ENCODE results near the gene CCL17. TPM values are rescaled to one million over a fixed set of nuclear protein-coding genes. Genes with fewer than 3 reads are reported as not detected.
A peak's percentile ranks its signal among the peaks of the same experiment; 100 is the strongest.

Gene CCL17
- total RNA-seq (32.6 TPM), polyA plus RNA-seq (38.6 TPM)
- long read RNA-seq, donor 1: 0 reads
- long read RNA-seq, donor 2: 0 reads
- long read RNA-seq, donor 3, transcript CCL17-202 (3 exons, 550 nt): major isoform, 18 of 18 reads
- long read RNA-seq, donor 3, partial matches to known transcripts: 0 of 18 reads
- long read RNA-seq, donor 3, other reads (novel, unspliced or antisense): 0 of 18 reads
- long read RNA-seq, donor 4, transcript CCL17-202 (3 exons, 550 nt): major isoform, 6 of 6 reads
- long read RNA-seq, donor 4, partial matches to known transcripts: 0 of 6 reads
- long read RNA-seq, donor 4, other reads (novel, unspliced or antisense): 0 of 6 reads
- long read RNA-seq, donor 5, transcript CCL17-202 (3 exons, 550 nt): major isoform, 33 of 33 reads
- long read RNA-seq, donor 5, partial matches to known transcripts: 0 of 33 reads
- long read RNA-seq, donor 5, other reads (novel, unspliced or antisense): 0 of 33 reads
- long read RNA-seq, donor 6, partial matches to known transcripts: 0 of 2 reads
- long read RNA-seq, donor 6, other reads (novel, unspliced or antisense): 0 of 2 reads
- long read RNA-seq, donor 7, transcript CCL17-202 (3 exons, 550 nt): major isoform, 13 of 13 reads
- long read RNA-seq, donor 7, partial matches to known transcripts: 0 of 13 reads
- long read RNA-seq, donor 7, other reads (novel, unspliced or antisense): 0 of 13 reads
- long read RNA-seq, donor 8, partial matches to known transcripts: 0 of 3 reads
- long read RNA-seq, donor 8, other reads (novel, unspliced or antisense): 0 of 3 reads
- long read RNA-seq, donor 9, transcript CCL17-202 (3 exons, 550 nt): major isoform, 5 of 5 reads
- long read RNA-seq, donor 9, partial matches to known transcripts: 0 of 5 reads
- long read RNA-seq, donor 9, other reads (novel, unspliced or antisense): 0 of 5 reads
- long read RNA-seq, donor 10, transcript CCL17-202 (3 exons, 550 nt): major isoform, 13 of 13 reads
- long read RNA-seq, donor 10, partial matches to known transcripts: 0 of 13 reads
- long read RNA-seq, donor 10, other reads (novel, unspliced or antisense): 0 of 13 reads

GRCh38 chr16:57403965-57404817 is at the start of gene CCL17:
Gene CCL17, plus strand, starts transcription at chr16:57404767. Its CDS starts 9,166 bp downstream, at chr16:57413933.
- H3K36me3 ChIP-seq (ENCODE audit: control insufficient read depth in 2 of 2, insufficient read depth in 2 of 2, low read length in 1 of 2): no peaks in the 10 kb centered on the region
- WGBS: 87% methylated on average over 17 of the region's 17 CpGs
- H3K4me3 ChIP-seq (ENCODE audit: low read length in 2 of 2): no peak within 1 kb of the TSS
- H3K9me3 ChIP-seq (ENCODE audit: control insufficient read depth in 2 of 2, insufficient read depth in 1 of 2, low read length in 1 of 2): no peaks in the 10 kb centered on the region
- DNase-seq (ENCODE audit: low read depth in 6 of 9, low spot score in 9 of 9): no peak
- H3K27me3 ChIP-seq (ENCODE audit: control insufficient read depth in 2 of 2, insufficient read depth in 1 of 2, low read length in 1 of 2): peaks cover 0 to 19% of the 10 kb centered on the region in 2 donors
- H3K27ac ChIP-seq (ENCODE audit: low read depth in 1 of 2, low read length in 1 of 2): no peak within 1 kb of the TSS
- H3K4me1 ChIP-seq (ENCODE audit: control insufficient read depth in 2 of 2, insufficient read depth in 2 of 2, low read length in 2 of 2): no peaks in the 10 kb centered on the region

- no peaks in the 10 kb centered on the region for H3K36me3 ChIP-seq (ENCODE audit: control insufficient read depth in 2 of 2, insufficient read depth in 2 of 2, low read length in 1 of 2)
- H3K27ac ChIP-seq (ENCODE audit: low read depth in 1 of 2, low read length in 1 of 2): no peak overlapping the region
- no peak overlapping the region for H3K4me3 ChIP-seq (ENCODE audit: low read length in 2 of 2)
- WGBS: 94% methylated on average over 5 of the region's 5 CpGs
- DNase-seq (ENCODE audit: low read depth in 6 of 9, low spot score in 9 of 9): no peak
- H3K4me1 ChIP-seq (ENCODE audit: control insufficient read depth in 2 of 2, insufficient read depth in 2 of 2, low read length in 2 of 2): peaks cover 0 to 21% of the 10 kb centered on the region in 2 donors
- H3K9me3 ChIP-seq (ENCODE audit: control insufficient read depth in 2 of 2, insufficient read depth in 1 of 2, low read length in 1 of 2): no peaks in the 10 kb centered on the region
- H3K27me3 ChIP-seq (ENCODE audit: control insufficient read depth in 2 of 2, insufficient read depth in 1 of 2, low read length in 1 of 2): no peaks in the 10 kb centered on the region
Observed at GRCh38 chr16:57355898-57356414, 48.6 kb upstream of the CCL17 start.

DNA sequence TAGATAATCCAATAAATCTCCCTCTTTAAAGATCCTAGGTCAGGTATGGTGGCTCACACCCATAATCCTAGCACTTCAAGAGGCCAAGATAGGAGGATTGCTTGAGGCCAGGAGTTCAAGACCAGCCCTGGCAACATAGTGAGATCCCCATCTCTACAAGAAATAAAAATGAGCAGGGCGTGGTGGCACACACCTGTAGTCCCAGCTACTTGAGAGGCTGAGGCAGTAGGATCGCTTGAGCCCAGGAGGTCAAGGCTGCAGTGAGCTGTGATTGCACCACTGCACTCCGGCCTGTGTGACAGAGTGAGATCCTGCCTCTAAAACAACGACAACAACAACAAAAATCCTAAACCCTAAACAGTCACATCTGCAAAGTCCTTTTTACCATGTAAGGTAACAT is 48.0 kb upstream of the CCL17 start:
- no peak for DNase-seq (ENCODE audit: low read depth in 6 of 9, low spot score in 9 of 9)
- no peaks in the 10 kb centered on the region for H3K36me3 ChIP-seq (ENCODE audit: control insufficient read depth in 2 of 2, insufficient read depth in 2 of 2, low read length in 1 of 2)
- no peaks in the 10 kb centered on the region for H3K9me3 ChIP-seq (ENCODE audit: control insufficient read depth in 2 of 2, insufficient read depth in 1 of 2, low read length in 1 of 2)
- H3K27me3 ChIP-seq (ENCODE audit: control insufficient read depth in 2 of 2, insufficient read depth in 1 of 2, low read length in 1 of 2): no peaks in the 10 kb centered on the region
- peaks cover 2 to 27% of the 10 kb centered on the region in 2 donors for H3K4me1 ChIP-seq (ENCODE audit: control insufficient read depth in 2 of 2, insufficient read depth in 2 of 2, low read length in 2 of 2)
- no peak overlapping the region for H3K27ac ChIP-seq (ENCODE audit: low read depth in 1 of 2, low read length in 1 of 2)
- no peak overlapping the region for H3K4me3 ChIP-seq (ENCODE audit: low read length in 2 of 2)
- 97% methylated on average over 4 of the region's 4 CpGs for whole genome bisulfite sequencing

DNA sequence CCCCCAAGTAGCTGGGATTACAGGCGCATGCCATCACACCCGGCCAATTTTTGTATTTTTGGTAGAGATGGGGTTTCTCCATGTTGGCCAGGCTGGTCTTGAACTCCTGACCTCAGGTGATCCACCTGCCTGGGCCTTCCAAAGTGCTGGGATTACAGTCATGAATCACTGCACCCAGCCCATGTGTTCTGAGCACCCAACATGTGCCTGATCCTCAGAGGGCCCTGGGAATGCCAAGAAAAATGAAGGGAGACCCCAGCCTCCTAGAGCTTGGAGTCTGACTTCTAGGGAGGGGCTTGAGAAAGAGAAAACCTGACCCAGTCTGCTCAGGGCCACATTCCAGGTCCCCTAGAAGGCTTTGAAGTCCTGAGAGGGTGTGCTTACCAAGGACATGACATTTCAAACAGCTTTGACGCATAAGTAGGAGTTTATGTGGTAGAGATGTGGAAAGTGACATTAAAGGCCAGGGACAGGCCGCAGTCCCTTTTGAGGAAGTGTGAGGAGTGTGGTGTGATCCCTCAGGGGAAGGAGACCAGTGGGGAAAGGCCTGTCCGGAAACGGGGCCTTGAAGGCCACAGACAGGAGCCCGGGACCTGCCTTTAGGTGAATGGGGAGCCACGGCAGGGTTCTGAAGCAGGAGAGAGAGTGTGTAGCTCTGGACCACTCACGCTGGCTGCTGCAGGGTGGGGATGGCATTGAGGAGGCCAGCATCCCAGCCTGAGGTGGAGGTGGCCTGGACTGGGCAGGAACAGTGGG is 47.1 kb upstream of the CCL17 start:
- Histone ChIP-seq H3K27me3 (ENCODE audit: control insufficient read depth in 2 of 2, insufficient read depth in 1 of 2, low read length in 1 of 2) (no peaks in the 10 kb centered on the region), H3K27ac (ENCODE audit: low read depth in 1 of 2, low read length in 1 of 2) (no peak overlapping the region), H3K36me3 (ENCODE audit: control insufficient read depth in 2 of 2, insufficient read depth in 2 of 2, low read length in 1 of 2) (no peaks in the 10 kb centered on the region), H3K4me3 (ENCODE audit: low read length in 2 of 2) (no peak overlapping the region), H3K4me1 (ENCODE audit: control insufficient read depth in 2 of 2, insufficient read depth in 2 of 2, low read length in 2 of 2) (peaks cover 7 to 37% of the 10 kb centered on the region in 2 donors), H3K9me3 (ENCODE audit: control insufficient read depth in 2 of 2, insufficient read depth in 1 of 2, low read length in 1 of 2) (no peaks in the 10 kb centered on the region)
- no peak for DNase-seq (ENCODE audit: low read depth in 6 of 9, low spot score in 9 of 9)
- WGBS: 91% methylated on average over 9 of the region's 9 CpGs

DNA sequence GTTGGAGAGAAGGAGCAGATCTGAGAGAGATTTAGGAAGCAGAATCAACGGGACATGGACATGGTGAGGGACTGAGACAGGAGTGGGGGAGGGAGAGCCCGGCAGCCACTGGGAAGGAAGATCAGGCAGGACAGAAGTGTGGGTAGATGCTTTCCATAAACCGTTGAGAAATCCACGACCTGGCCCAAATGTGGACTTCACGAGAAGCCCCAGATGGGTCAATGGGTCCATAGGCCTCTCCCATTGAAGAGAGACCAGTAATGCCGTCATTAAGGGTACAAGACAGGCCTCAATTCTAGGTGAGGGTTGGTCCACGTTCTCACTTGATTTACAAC is 46.5 kb upstream of the CCL17 start:
- WGBS: 96% methylated on average over 7 of the region's 7 CpGs
- Histone ChIP-seq H3K4me1 (ENCODE audit: control insufficient read depth in 2 of 2, insufficient read depth in 2 of 2, low read length in 2 of 2) (peaks cover 7 to 41% of the 10 kb centered on the region in 2 donors), H3K9me3 (ENCODE audit: control insufficient read depth in 2 of 2, insufficient read depth in 1 of 2, low read length in 1 of 2) (peaks cover 0 to 2% of the 10 kb centered on the region in 2 donors), H3K27me3 (ENCODE audit: control insufficient read depth in 2 of 2, insufficient read depth in 1 of 2, low read length in 1 of 2) (no peaks in the 10 kb centered on the region), H3K27ac (ENCODE audit: low read depth in 1 of 2, low read length in 1 of 2) (no peak overlapping the region), H3K4me3 (ENCODE audit: low read length in 2 of 2) (no peak overlapping the region), H3K36me3 (ENCODE audit: control insufficient read depth in 2 of 2, insufficient read depth in 2 of 2, low read length in 1 of 2) (no peaks in the 10 kb centered on the region)
- DNase-seq (ENCODE audit: low read depth in 6 of 9, low spot score in 9 of 9): no peak

DNA sequence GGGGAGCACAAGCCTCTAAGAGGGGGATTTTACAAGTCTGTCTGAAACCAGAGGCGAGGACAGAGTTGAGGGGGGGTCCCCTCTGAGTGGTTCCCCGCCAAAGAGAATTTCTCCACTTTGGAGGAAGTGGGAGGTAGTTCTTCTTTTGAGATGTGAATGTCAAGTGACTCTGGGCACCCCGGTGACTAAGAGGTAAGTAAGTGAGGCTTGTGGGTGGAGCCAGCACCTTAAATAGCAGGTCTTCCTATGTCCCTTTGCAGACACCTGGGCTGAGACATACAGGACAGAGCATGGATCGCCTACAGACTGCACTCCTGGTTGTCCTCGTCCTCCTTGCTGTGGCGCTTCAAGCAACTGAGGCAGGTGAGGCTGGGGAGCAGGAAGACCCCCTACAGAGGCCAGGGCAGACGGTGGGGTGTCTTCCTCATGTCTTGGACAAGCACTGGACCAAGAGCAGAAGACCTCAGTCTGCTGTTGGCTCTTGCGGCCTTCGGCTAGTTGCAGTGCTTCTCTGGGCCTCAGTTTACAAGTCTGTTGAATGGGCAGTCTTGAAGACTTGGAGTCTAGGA is 46.0 kb upstream of the CCL17 start, which contains the start of gene CCL22:
CCL22 (plus strand) TSS at position 257 of the 569 bp plus-strand sequence; CDS start at position 291, 34 bp downstream.
- H3K4me3 ChIP-seq (ENCODE audit: low read length in 2 of 2): no peak within 1 kb of the TSS
- 87% methylated on average over 9 of the region's 9 CpGs for WGBS
- no peaks in the 10 kb centered on the region for H3K36me3 ChIP-seq (ENCODE audit: control insufficient read depth in 2 of 2, insufficient read depth in 2 of 2, low read length in 1 of 2)
- DNase-seq (ENCODE audit: low read depth in 6 of 9, low spot score in 9 of 9): peak in 1 of 9 donors; percentile 28
- H3K27me3 ChIP-seq (ENCODE audit: control insufficient read depth in 2 of 2, insufficient read depth in 1 of 2, low read length in 1 of 2): no peaks in the 10 kb centered on the region
- no peak within 1 kb of the TSS for H3K27ac ChIP-seq (ENCODE audit: low read depth in 1 of 2, low read length in 1 of 2)
- H3K9me3 ChIP-seq (ENCODE audit: control insufficient read depth in 2 of 2, insufficient read depth in 1 of 2, low read length in 1 of 2): peaks cover 0 to 5% of the 10 kb centered on the region in 2 donors
- peaks cover 7 to 46% of the 10 kb centered on the region in 2 donors for H3K4me1 ChIP-seq (ENCODE audit: control insufficient read depth in 2 of 2, insufficient read depth in 2 of 2, low read length in 2 of 2)

DNA sequence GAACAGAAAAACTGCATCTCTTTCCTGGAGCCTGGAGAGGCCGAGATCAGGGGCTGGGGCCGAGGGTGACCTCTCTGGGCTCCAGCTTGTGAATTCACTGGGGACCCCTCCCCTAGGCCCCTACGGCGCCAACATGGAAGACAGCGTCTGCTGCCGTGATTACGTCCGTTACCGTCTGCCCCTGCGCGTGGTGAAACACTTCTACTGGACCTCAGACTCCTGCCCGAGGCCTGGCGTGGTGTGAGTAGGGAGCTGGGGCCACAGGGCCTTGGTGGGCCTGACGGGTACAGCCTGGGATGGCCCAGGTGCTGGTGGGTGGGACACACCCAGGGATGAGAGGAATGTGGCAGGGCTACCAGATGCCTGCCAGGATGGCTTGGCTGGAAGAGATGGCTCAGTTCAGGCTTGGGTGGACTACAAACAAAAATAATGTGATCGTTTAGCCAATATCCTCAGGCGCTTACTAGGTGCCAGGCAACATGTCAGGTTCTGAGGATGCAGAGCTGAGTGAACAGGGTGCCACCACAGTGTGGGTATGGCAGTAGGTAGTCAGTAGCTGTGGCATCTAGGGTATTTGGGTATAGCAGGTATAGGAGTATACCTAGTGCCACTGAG is 44.1 kb upstream of the CCL17 start:
- H3K4me1 ChIP-seq (ENCODE audit: control insufficient read depth in 2 of 2, insufficient read depth in 2 of 2, low read length in 2 of 2): peaks cover 7 to 46% of the 10 kb centered on the region in 2 donors
- no peak for DNase-seq (ENCODE audit: low read depth in 6 of 9, low spot score in 9 of 9)
- no peaks in the 10 kb centered on the region for H3K27me3 ChIP-seq (ENCODE audit: control insufficient read depth in 2 of 2, insufficient read depth in 1 of 2, low read length in 1 of 2)
- 97% methylated on average over 16 of the region's 16 CpGs for WGBS
- no peaks in the 10 kb centered on the region for H3K36me3 ChIP-seq (ENCODE audit: control insufficient read depth in 2 of 2, insufficient read depth in 2 of 2, low read length in 1 of 2)
- H3K9me3 ChIP-seq (ENCODE audit: control insufficient read depth in 2 of 2, insufficient read depth in 1 of 2, low read length in 1 of 2): peaks cover 0 to 5% of the 10 kb centered on the region in 2 donors
- H3K4me3 ChIP-seq (ENCODE audit: low read length in 2 of 2): no peak overlapping the region
- no peak overlapping the region for H3K27ac ChIP-seq (ENCODE audit: low read depth in 1 of 2, low read length in 1 of 2)

Measured in thymus (tissue), 14 donors.